A204.1 (cell line): ENCODE measurements around the gene ERFE.
"Not testable (repeated sequence)": the region's sequence is repeated elsewhere in the genome, so short reads cannot be mapped to it uniquely, and the experiment has no call there.

Source experiments
- FAIRE-seq: peaks from 2 replicates; lab custom pipeline; 2012; peaks lifted over from hg19 to GRCh38; lab: Jason Lieb, UNC

The ERFE gene

GRCh38 chr2:238170386-238171071 is 11.8 kb downstream of the ERFE start:
- no peak for FAIRE-seq

GRCh38 chr2:238171072-238171431 is 12.3 kb downstream of the ERFE start:
- FAIRE-seq, result not testable (repeated sequence)

GRCh38 chr2:238171575-238172187 is 12.9 kb downstream of the ERFE start:
- FAIRE-seq, result no peak

GRCh38 chr2:238172439-238172838 is 13.7 kb downstream of the ERFE start:
- FAIRE-seq, result no peak

GRCh38 chr2:238173692-238174091 is 14.9 kb downstream of the ERFE start:
- no peak for FAIRE-seq

- FAIRE-seq, result no peak
These were observed 15.5 kb downstream of the ERFE start for GRCh38 chr2:238174291-238174690.

- no peak for FAIRE-seq
These were observed 15.9 kb downstream of the ERFE start for GRCh38 chr2:238174701-238175100.

- FAIRE-seq, result no peak
These were observed 17.8 kb downstream of the ERFE start for GRCh38 chr2:238176613-238177012.

- FAIRE-seq, result no peak
These were observed 21.8 kb downstream of the ERFE start for GRCh38 chr2:238180554-238180953.

GRCh38 chr2:238182362-238182761 is 23.6 kb downstream of the ERFE start:
- no peak for FAIRE-seq

GRCh38 chr2:238183821-238184220 is 25.1 kb downstream of the ERFE start:
- no peak for FAIRE-seq

- FAIRE-seq, result no peak
These were observed 29.1 kb downstream of the ERFE start for GRCh38 chr2:238187618-238188548.

GRCh38 chr2:238190445-238190844 is 31.7 kb downstream of the ERFE start:
- FAIRE-seq, result no peak

GRCh38 chr2:238202326-238203093 is 43.7 kb downstream of the ERFE start:
- no peak for FAIRE-seq

- no peak for FAIRE-seq
These were observed 44.6 kb downstream of the ERFE start, which contains the start of gene ILKAP for GRCh38 chr2:238203094-238203972. Gene ILKAP (minus strand): TSS chr2:238203695. CDS start chr2:238203553, 142 bp downstream.

- FAIRE-seq, result no peak
These were observed 45.4 kb downstream of the ERFE start for GRCh38 chr2:238203973-238204683.

- no peak for FAIRE-seq
These were observed 48.2 kb downstream of the ERFE start for GRCh38 chr2:238207006-238207405.

- FAIRE-seq, result no peak
These were observed 57.9 kb downstream of the ERFE start for GRCh38 chr2:238216651-238217184.
